A673 (cell line): Measurements from ENCODE around the gene STYK1. TPM values are rescaled to one million over a fixed set of nuclear protein-coding genes. Genes with fewer than 3 reads are reported as not detected.

ENCODE experiments used
- BruUV-seq: library from RNA; stranded (reverse); fragments of 400-500 nt; replicated peaks from 2 replicates; lab custom pipeline; 2021; lab: Mats Ljungman, UMichigan
- CTCF ChIA-PET: fragments of 300-600 bp; sonication (Branson Sonifier 250); formaldehyde crosslinking; loops from one replicate; lab custom pipeline; 2022; ENCODE audit warnings: antibody characterized with exemption; lab: Charles Lee
- POLR2A ChIA-PET: fragments of 300-600 bp; sonication (Branson Sonifier 250); formaldehyde crosslinking; loops from one replicate; lab custom pipeline; 2022; ENCODE audit warnings: antibody characterized with exemption; ENCODE audit not compliant: low non-redundant PET; lab: Charles Lee
- DNase-seq: peaks from one replicate; pipeline ENCODE4 v3.0.0-alpha.2; 2015; ENCODE audit warnings: low spot score
- H3K27ac ChIP-seq: fragments of 200-600 bp; sonication (generic); 2 replicates; pipeline ENCODE4 v1.5.1; 2016; ENCODE audit warnings: mixed run types, low read depth, mild to moderate bottlenecking, mixed read lengths, antibody characterized with exemption, low read length; ENCODE audit not compliant: poor library complexity, severe bottlenecking
- H3K27me3 ChIP-seq: fragments of 200-600 bp; sonication (generic); replicated peaks from 2 replicates; pipeline ENCODE4 v1.6.1; 2017; ENCODE audit warnings: mixed run types, low read depth, mild to moderate bottlenecking, mixed read lengths, antibody characterized with exemption, low read length; ENCODE audit not compliant: insufficient read depth, poor library complexity
- H3K36me3 ChIP-seq: fragments of 200-600 bp; sonication (generic); 2 replicates; pipeline ENCODE4 v1.6.1; 2016; ENCODE audit warnings: mixed run types, mild to moderate bottlenecking, mixed read lengths, antibody characterized with exemption, low read length; ENCODE audit not compliant: insufficient read depth, poor library complexity, severe bottlenecking
- H3K4me1 ChIP-seq: fragments of 200-600 bp; sonication (generic); 2 replicates; pipeline ENCODE4 v1.6.1; 2017; ENCODE audit warnings: mixed run types, mild to moderate bottlenecking, mixed read lengths, antibody characterized with exemption, low read length; ENCODE audit not compliant: insufficient read depth, poor library complexity, severe bottlenecking
- H3K4me3 ChIP-seq: fragments of 200-600 bp; sonication (generic); 2 replicates; pipeline ENCODE4 v1.5.1; 2016; ENCODE audit warnings: low read depth, mixed run types, mild to moderate bottlenecking, mixed read lengths, low read length; ENCODE audit not compliant: poor library complexity, severe bottlenecking
- H3K9me3 ChIP-seq: fragments of 200-600 bp; sonication (generic); 2 replicates; pipeline ENCODE4 v1.6.1; 2016; ENCODE audit warnings: mixed run types, low read depth, mild to moderate bottlenecking, mixed read lengths, antibody characterized with exemption, low read length; ENCODE audit not compliant: poor library complexity, severe bottlenecking
- CTCF ChIP-seq: fragments of 300-800, 200-600 bp; sonication (generic); conservative IDR thresholded peaks from 2 replicates; pipeline ENCODE4 v1.5.1; 2017; ENCODE audit warnings: low read depth, mild to moderate bottlenecking, antibody characterized with exemption, low read length, moderate library complexity, mixed read lengths
- EZH2 ChIP-seq: fragments of 200-600 bp; sonication (generic); IDR thresholded peaks from 2 replicates; pipeline ENCODE4 v1.6.1; 2017; ENCODE audit warnings: borderline replicate concordance, low read depth, mild to moderate bottlenecking, mixed read lengths, antibody characterized with exemption, low read length; ENCODE audit not compliant: poor library complexity, severe bottlenecking
- intact Hi-C: fragments of 100-400 bp; cut with micrococcal nuclease; formaldehyde crosslinking; loops from one replicate; pipeline ENCODE4 v1.10.0; 2022; ENCODE audit not compliant: unreplicated experiment
- total RNA-seq: library from RNA; stranded (reverse); gene quantifications from 2 replicates; pipeline ENCODE4 v1.2.3, GENCODE V29; 2021

STYK1 gene
- total RNA-seq, 1 experiment from 2014 or later: 0.77 TPM

- intact Hi-C loops: no loop called here
- ChIA-PET CTCF (no interaction called here), POLR2A (no interaction called here)
- DNase-seq: no peak
- no TSS peak for BruUV-seq
- Histone ChIP-seq H3K4me1 (no peaks in the 10 kb centered on the region), H3K27me3 (no peaks in the 10 kb centered on the region), H3K9me3 (no peaks in the 10 kb centered on the region), H3K27ac (no peak overlapping the region), H3K4me3 (no peak overlapping the region), H3K36me3 (peaks cover 3% of the 10 kb centered on the region)
- no peak for TF ChIP-seq EZH2
- TF ChIP-seq CTCF: no peak
Measured at GRCh38 chr12:10689146-10689545, 15.3 kb upstream of the STYK1 start.

- peaks cover 3% of the 10 kb centered on the region for H3K36me3 ChIP-seq
- ChIA-PET POLR2A (no interaction called here), CTCF (no interaction called here)
- intact Hi-C loops: no loop called here
- no peak for TF ChIP-seq EZH2
- no peak for TF ChIP-seq CTCF
- no peaks in the 10 kb centered on the region for H3K4me1 ChIP-seq
- no peaks in the 10 kb centered on the region for H3K9me3 ChIP-seq
- no peak overlapping the region for H3K27ac ChIP-seq
- H3K27me3 ChIP-seq: no peaks in the 10 kb centered on the region
- no TSS peak for BruUV-seq
- no peak overlapping the region for H3K4me3 ChIP-seq
- no peak for DNase-seq
Measured at GRCh38 chr12:10688042-10688441, 14.2 kb upstream of the STYK1 start.

GRCh38 chr12:10672231-10672868 is 1.5 kb downstream of the STYK1 start:
- ChIA-PET POLR2A (no interaction called here), CTCF (no interaction called here)
- Histone ChIP-seq H3K27me3 (no peaks in the 10 kb centered on the region), H3K27ac (no peak overlapping the region), H3K4me3 (no peak overlapping the region), H3K36me3 (no peaks in the 10 kb centered on the region), H3K4me1 (no peaks in the 10 kb centered on the region), H3K9me3 (no peaks in the 10 kb centered on the region)
- intact Hi-C loops: loop anchor here (2.0 to 5.0 kb wide), 3 partner anchors 55 to 438 kb away; no protein-coding TSS in a partner anchor
- DNase-seq: no peak
- no TSS peak for BruUV-seq
- TF ChIP-seq CTCF: no peak
- no peak for TF ChIP-seq EZH2
